B cell (primary cell): ENCODE results near the gene SLC30A3. TPM values are rescaled to one million over a fixed set of nuclear protein-coding genes. Genes with fewer than 3 reads are reported as not detected.

Experiments
- ATAC-seq: fragments of 200-7000 bp; cut with Tn5 transposase; one replicate; pipeline ENCODE4 v1.10.0; 2021; ENCODE audit warnings: low read depth, mild to moderate bottlenecking, moderate number of reproducible peaks, moderate library complexity
- CTCF ChIA-PET: fragments of 350-600 bp; sonication (Branson Sonifier 250); formaldehyde crosslinking; loops from one replicate; lab custom pipeline; 2021; ENCODE audit warnings: antibody characterized with exemption, inconsistent platforms; lab: Charles Lee
- POLR2A ChIA-PET: fragments of 350-600 bp; sonication (Branson Sonifier 250); formaldehyde crosslinking; loops from one replicate; lab custom pipeline; 2021; ENCODE audit warnings: antibody characterized with exemption; lab: Charles Lee
- DNase-seq: peaks from one replicate; pipeline ENCODE4 v3.0.0; 2013
- H2AFZ ChIP-seq: 2 replicates; pipeline ENCODE4 v1.6.1; 2012; ENCODE audit warnings: mild to moderate bottlenecking, low read depth, low read length; ENCODE audit not compliant: insufficient read depth, poor library complexity, severe bottlenecking
- H3K27ac ChIP-seq, 2 donors: 1 replicate in 1 of 2; 2 replicates in 1 of 2; pipeline ENCODE4 v1.5.1; 2012 to 2013; ENCODE audit warnings: low read length in 2 of 2, mild to moderate bottlenecking in 2 of 2, moderate library complexity in 1 of 2
- H3K27me3 ChIP-seq, 4 experiments: fragments of 200-600 bp in 1 of 4; sonication (generic) in 1 of 4; replicated peaks in 1 of 4; 1 replicate in 2 of 4; 2 replicates in 2 of 4; pipeline versions ENCODE4 v1.6.1 to v1.7.0; 2013 to 2016; ENCODE audit warnings: low read length in 3 of 4, mild to moderate bottlenecking in 2 of 4, mixed read lengths in 1 of 4, moderate library complexity in 1 of 4; ENCODE audit not compliant: insufficient read depth in 4 of 4, control insufficient read depth in 3 of 4; ENCODE audit errors: control extremely low read depth in 1 of 4
- H3K36me3 ChIP-seq, 2 experiments: replicated peaks in 1 of 2; 1 replicate in 1 of 2; 2 replicates in 1 of 2; pipeline versions ENCODE4 v1.6.1 to v1.7.1; 2013; ENCODE audit warnings: low read length in 1 of 2; ENCODE audit not compliant: insufficient read depth in 2 of 2, control insufficient read depth in 1 of 2; ENCODE audit errors: control extremely low read depth in 1 of 2, extremely low read depth in 1 of 2
- H3K4me1 ChIP-seq, 2 donors: fragments of 200-600 bp in 1 of 2; sonication (generic) in 1 of 2; 1 replicate in 1 of 2; 2 replicates in 1 of 2; pipeline versions ENCODE4 v1.5.1 to v1.6.1; 2013 to 2017; ENCODE audit warnings: low read length in 2 of 2; ENCODE audit not compliant: control insufficient read depth in 2 of 2, insufficient read depth in 2 of 2
- H3K4me2 ChIP-seq: replicated peaks from 2 replicates; pipeline ENCODE3; 2012; ENCODE audit warnings: mild to moderate bottlenecking, low read depth, low read length; ENCODE audit not compliant: poor library complexity, severe bottlenecking
- H3K4me3 ChIP-seq, 5 experiments: fragments of 200-600 bp in 1 of 5; sonication (generic) in 1 of 5; 1 replicate in 3 of 5; 2 replicates in 2 of 5; pipeline versions ENCODE4 v1.5.1 to v1.7.0; 2011 to 2016; ENCODE audit warnings: low read length in 4 of 5, mild to moderate bottlenecking in 4 of 5, low read depth in 2 of 5, control low read depth in 1 of 5, moderate library complexity in 1 of 5; ENCODE audit not compliant: insufficient read depth in 1 of 5; ENCODE audit errors: control extremely low read depth in 1 of 5, extremely low read depth in 1 of 5
- H3K79me2 ChIP-seq: fragments of 200-600 bp; sonication (generic); one replicate; pipeline ENCODE4 v1.6.0; 2016; ENCODE audit warnings: low read length; ENCODE audit not compliant: control insufficient read depth, insufficient read depth
- H3K9ac ChIP-seq: fragments of 200-600 bp; sonication (generic); 2 replicates; pipeline ENCODE4 v1.6.1; 2017; ENCODE audit warnings: mild to moderate bottlenecking, low read length, moderate library complexity
- H3K9me3 ChIP-seq, 3 donors: one replicate each; pipeline versions ENCODE4 v1.6.1 to v1.7.1; 2013; ENCODE audit warnings: low read length in 2 of 3; ENCODE audit not compliant: control insufficient read depth in 2 of 3, insufficient read depth in 1 of 3; ENCODE audit errors: control extremely low read depth in 1 of 3
- H4K20me1 ChIP-seq: 2 replicates; pipeline ENCODE4 v1.6.0; 2012; ENCODE audit warnings: mild to moderate bottlenecking, low read length; ENCODE audit not compliant: insufficient read depth, control insufficient read depth, poor library complexity, severe bottlenecking
- H3K27ac Mint-ChIP-seq: one replicate; pipeline ENCODE4 v1.8.0; 2021; ENCODE audit warnings: mixed read lengths
- H3K27me3 Mint-ChIP-seq: one replicate; pipeline ENCODE4 v1.8.0; 2021; ENCODE audit warnings: mixed read lengths
- H3K4me1 Mint-ChIP-seq: one replicate; pipeline ENCODE4 v1.8.0; 2021; ENCODE audit warnings: mixed read lengths
- H3K4me3 Mint-ChIP-seq: one replicate; pipeline ENCODE4 v1.8.0; 2021; ENCODE audit warnings: mixed read lengths
- H3K9me3 Mint-ChIP-seq: one replicate; pipeline ENCODE4 v1.8.0; 2022; ENCODE audit warnings: mixed read lengths; ENCODE audit not compliant: insufficient read depth
- EZH2 ChIP-seq: IDR thresholded peaks from 2 replicates; pipeline ENCODE4 v1.6.1; 2012; ENCODE audit warnings: borderline replicate concordance, low read depth, mild to moderate bottlenecking, moderate library complexity, low read length; ENCODE audit not compliant: insufficient read depth, poor library complexity, severe bottlenecking
- WGBS: methylation state at CpG from one replicate; pipeline ENCODE4 v1.1.5; 2013; ENCODE audit warnings: missing lambda C conversion rate; ENCODE audit not compliant: insufficient coverage; 5-methylcytosine and 5-hydroxymethylcytosine counted together
- intact Hi-C: fragments of 100-400 bp; cut with micrococcal nuclease; formaldehyde crosslinking; loops from one replicate; pipeline ENCODE4 v1.10.0; 2022
- polyA plus RNA-seq: library from polyadenylated mRNA; depleted of rRNA; stranded (reverse); fragments of >200 nt; gene quantifications from 2 replicates; pipeline ENCODE4 v1.2.3, GENCODE V29; 2012
- total RNA-seq, 2 donors: library from RNA; stranded (reverse); fragments of 120-200 nt in 1 of 2; gene quantifications; 1 replicate in 1 of 2; 2 replicates in 1 of 2; pipeline versions ENCODE4 v1.2.3 to v1.2.4, GENCODE V29; 2013 to 2022
- TF ChIP-seq, protein P1 (sequence below): fragments of 200-600 bp; IDR thresholded peaks from one replicate; pipeline ENCODE4 v1.8.0; 2022; ENCODE audit warnings: antibody characterized with exemption, mild to moderate bottlenecking

SLC30A3 gene
- total and polyA plus RNA-seq, 2 donors (not counting 1 experiment from before 2014, with no cell fraction given) = 0.09 TPM; not detected in 1

DNA sequence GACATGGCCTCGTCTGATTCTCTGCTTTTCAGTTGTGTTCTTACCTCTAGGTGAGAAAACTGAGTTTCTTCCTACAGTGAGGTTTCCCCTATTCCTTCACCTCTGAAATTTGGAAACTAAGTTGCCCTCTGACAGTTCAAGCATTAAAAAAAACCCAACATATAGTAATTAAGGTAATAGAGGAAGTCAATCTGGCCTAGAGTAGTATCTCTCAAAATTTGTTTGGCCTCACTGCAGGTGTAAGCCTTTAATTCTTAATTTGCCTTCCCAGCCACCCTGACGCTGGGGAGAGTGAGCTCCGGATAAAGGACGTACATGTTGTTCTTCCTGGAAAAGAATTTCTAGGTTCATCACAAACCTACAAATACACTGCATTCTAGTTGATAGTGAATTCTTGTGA, 44.2 kb downstream of the SLC30A3 start:
- intact Hi-C loops = loop anchor here (2.0 to 10.0 kb wide), 3 partner anchors 104 to 1174 kb away; partner anchors contain the start of genes FOSL2, MPV17 and PPM1G
- H2AFZ ChIP-seq = no peak overlapping the region
- no peaks in the 10 kb centered on the region for H3K27me3 ChIP-seq
- Mint-ChIP-seq H3K27ac (peak overlapping the region; percentile 87), H3K9me3 (no peaks in the 10 kb centered on the region), H3K27me3 (no peaks in the 10 kb centered on the region), H3K4me1 (peaks cover 34% of the 10 kb centered on the region), H3K4me3 (peak overlapping the region; percentile 98)
- DNase-seq = peak; percentile 40
- H3K4me1 ChIP-seq = peaks cover 19 to 25% of the 10 kb centered on the region in 2 donors
- H3K36me3 ChIP-seq = peaks cover 2 to 28% of the 10 kb centered on the region in 2 experiments
- TF ChIP-seq, protein P1, sequence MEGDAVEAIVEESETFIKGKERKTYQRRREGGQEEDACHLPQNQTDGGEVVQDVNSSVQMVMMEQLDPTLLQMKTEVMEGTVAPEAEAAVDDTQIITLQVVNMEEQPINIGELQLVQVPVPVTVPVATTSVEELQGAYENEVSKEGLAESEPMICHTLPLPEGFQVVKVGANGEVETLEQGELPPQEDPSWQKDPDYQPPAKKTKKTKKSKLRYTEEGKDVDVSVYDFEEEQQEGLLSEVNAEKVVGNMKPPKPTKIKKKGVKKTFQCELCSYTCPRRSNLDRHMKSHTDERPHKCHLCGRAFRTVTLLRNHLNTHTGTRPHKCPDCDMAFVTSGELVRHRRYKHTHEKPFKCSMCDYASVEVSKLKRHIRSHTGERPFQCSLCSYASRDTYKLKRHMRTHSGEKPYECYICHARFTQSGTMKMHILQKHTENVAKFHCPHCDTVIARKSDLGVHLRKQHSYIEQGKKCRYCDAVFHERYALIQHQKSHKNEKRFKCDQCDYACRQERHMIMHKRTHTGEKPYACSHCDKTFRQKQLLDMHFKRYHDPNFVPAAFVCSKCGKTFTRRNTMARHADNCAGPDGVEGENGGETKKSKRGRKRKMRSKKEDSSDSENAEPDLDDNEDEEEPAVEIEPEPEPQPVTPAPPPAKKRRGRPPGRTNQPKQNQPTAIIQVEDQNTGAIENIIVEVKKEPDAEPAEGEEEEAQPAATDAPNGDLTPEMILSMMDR = no peak
- TF ChIP-seq EZH2 = no peak
- H3K4me3 ChIP-seq = no peak overlapping the region
- H3K9me3 ChIP-seq = no peaks in the 10 kb centered on the region
- ATAC-seq = no peak
- CTCF ChIA-PET = interaction anchor here (0.8 kb wide), 1 partner anchor 17 kb away, joined by 3 read pairs; no protein-coding TSS in a partner anchor
- H3K79me2 ChIP-seq = peaks cover 26% of the 10 kb centered on the region
- peak overlapping the region; percentile 94 for H3K4me2 ChIP-seq
- POLR2A ChIA-PET = interaction anchor here (1.2 kb wide), 1 partner anchor 84 kb away, joined by 4 read pairs; the partner anchor contains the start of gene PREB
- no peaks in the 10 kb centered on the region for H4K20me1 ChIP-seq
- H3K27ac ChIP-seq = no peak overlapping the region
- peak overlapping the region; percentile 81 for H3K9ac ChIP-seq
- WGBS = 50% methylated on average over 1 of the region's 4 CpGs
